ENCODE results near the gene MED14. TPM values are rescaled to one million over a fixed set of nuclear protein-coding genes. Genes with fewer than 3 reads are reported as not detected.

MED14 gene
- total and polyA plus RNA-seq, 2 of the 4 experiments (the other 2 are of a cell fraction): 17.6 to 25.9 TPM

- Histone ChIP-seq H4K20me1 (ENCODE audit: insufficient read depth, low read length) (0 out of 2 replicates have a peak, but pooled peaks cover 8% of the 10 kb centered on the region), H3K14ac (replicated peaks; ENCODE audit: low read depth, low read length) (peak within 1 kb of the TSS; percentile 43; the same call in 1 of the 2 replicates), H2AK9ac (replicated peaks; ENCODE audit: low read depth, low read length, poor library complexity) (peak within 1 kb of the TSS; percentile 91), H4K8ac (ENCODE audit: low read depth in 2 of 2, low read length in 2 of 2) (peak within 1 kb of the TSS; percentile 61 to 90), H3K9me1 (ENCODE audit: insufficient read depth, low read length) (no peaks in the 10 kb centered on the region), H2BK20ac (ENCODE audit: low read depth, low read length) (no peak within 1 kb of the TSS), H3K4me3 (ENCODE audit: insufficient read depth, low read depth, low read length) (peak within 1 kb of the TSS; percentile 92), H3K56ac (ENCODE audit: extremely low read depth, insufficient read depth, low read length) (peak within 1 kb of the TSS; percentile 50; the same call in 1 of the 2 replicates), H2BK120ac (ENCODE audit: low read depth, low read length) (no peak within 1 kb of the TSS), H3K27me3 (ENCODE audit: control insufficient read depth, insufficient read depth, low read length) (no peaks in the 10 kb centered on the region), H3K4me2 (ENCODE audit: low read depth, low read length) (peak within 1 kb of the TSS; percentile 96), H2AK5ac (ENCODE audit: low read depth, low read length) (peak within 1 kb of the TSS; percentile 48), H2BK15ac (ENCODE audit: low read depth, low read length) (no peak within 1 kb of the TSS), H2BK5ac (ENCODE audit: low read depth, low read length, poor library complexity, severe bottlenecking) (peak within 1 kb of the TSS; percentile 51), H3K9ac (ENCODE audit: low read depth, low read length) (peak within 1 kb of the TSS; percentile 75), H3K79me1 (ENCODE audit: low read depth in 1 of 2, low read length in 2 of 2) (peaks cover 0 to 19% of the 10 kb centered on the region in 2 experiments; a peak in 2 of 4 replicates), H4K91ac (ENCODE audit: insufficient read depth, low read depth, low read length) (peak within 1 kb of the TSS; percentile 15), H3K4me1 (ENCODE audit: control insufficient read depth, insufficient read depth, low read length) (no peaks in the 10 kb centered on the region), H4K5ac (ENCODE audit: low read depth, low read length) (peak within 1 kb of the TSS; percentile 68), H3K9me3 (ENCODE audit: control insufficient read depth, insufficient read depth, low read length) (no peaks in the 10 kb centered on the region), H2AFZ (replicated peaks; ENCODE audit: low read length, poor library complexity) (peak within 1 kb of the TSS; percentile 90), H3K18ac (ENCODE audit: low read depth, low read length) (no peak within 1 kb of the TSS), H3K23ac (ENCODE audit: low read depth, low read length) (peak within 1 kb of the TSS; percentile 84), H3K27ac (ENCODE audit: insufficient read depth, low read length) (peak within 1 kb of the TSS; percentile 74), H3K36me3 (ENCODE audit: control insufficient read depth, insufficient read depth, low read length) (no peaks in the 10 kb centered on the region), H3K4ac (ENCODE audit: low read depth, low read length) (peak within 1 kb of the TSS; percentile 67)
- in situ Hi-C loops (cut with MboI; ENCODE audit: low sequenced_read_pairs) (no loop called here), intact Hi-C loops (cut with micrococcal nuclease) (loop anchor here (1.0 kb wide), 1 partner anchor 103 kb away; no protein-coding TSS in a partner anchor), dilution Hi-C loops (cut with HindIII; ENCODE audit: low sequenced_read_pairs, unreplicated experiment) (no loop called here)
- peak; percentile 74 for ATAC-seq (ENCODE audit: low read depth)
- peak; percentile 83 for DNase-seq
- whole genome bisulfite sequencing, 2 experiments (ENCODE audit: extremely low coverage in 2 of 2, insufficient read length in 1 of 2): 24% methylated on average over 35 of the region's 66 CpGs; no CpG with 5 or more reads in 1 of the 2 experiments
- BruUV-seq (replicated peaks): no TSS peak
- ChIA-PET POLR2A (ENCODE audit: unreplicated experiment) (no interaction called here), CTCF (interaction anchor here (0.6 kb wide), 2 partner anchors 9 to 146 kb away, joined by 3 read pairs; no protein-coding TSS in a partner anchor)
- TF ChIP-seq MXI1 (IDR thresholded peaks at IDR 0.05; ENCODE audit: borderline replicate concordance, low read depth, low read length) (peak; percentile 60; the same call in 1 of the 2 replicates), POLR2A (IDR thresholded peaks at IDR 0.05; ENCODE audit: low read depth, low read length) (0 out of 2 replicates have a peak, but pooled peaks have one; percentile 22), BHLHE40 (IDR thresholded peaks at IDR 0.05; ENCODE audit: low read depth, low read length) (peak; percentile 69; the same call in 1 of the 2 replicates), MAFK (IDR thresholded peaks at IDR 0.05; ENCODE audit: low read depth, low read length) (no peak)
Measured at GRCh38 chrX:40647307-40648197, 87.8 kb downstream of the MED14 start, which contains the start of gene CXorf38. Gene CXorf38, minus strand, starts transcription at chrX:40647561. Its CDS starts 41 bp downstream, at chrX:40647520.

All from IMR-90 (cell line).